Measurements from ENCODE around the gene GADD45GIP1. TPM values are rescaled to one million over a fixed set of nuclear protein-coding genes. Genes with fewer than 3 reads are reported as not detected.

Gene GADD45GIP1
- total RNA-seq, 2 donors from 2014 or later, result 16.1 to 41.9 TPM

DNA sequence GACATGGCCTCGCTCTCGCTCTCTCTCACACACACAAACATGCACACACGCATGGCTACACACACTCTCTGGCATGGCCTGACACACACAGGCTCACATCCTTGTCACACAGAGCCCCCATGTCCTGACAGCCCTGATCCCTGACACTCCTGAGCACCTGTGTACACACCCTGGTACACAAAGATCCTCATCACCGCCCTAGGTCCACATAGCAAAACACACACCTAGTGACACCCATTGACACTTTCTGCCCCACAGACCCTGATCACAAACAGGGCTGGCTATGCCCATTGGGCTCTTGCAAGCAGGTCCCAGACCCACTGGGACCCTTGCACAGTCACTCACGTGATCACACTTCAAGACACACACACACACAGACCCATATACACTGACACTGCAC is 34.3 kb upstream of the GADD45GIP1 start:
- Histone ChIP-seq H3K9ac (ENCODE audit: low read depth in 2 of 2, low read length in 2 of 2) (no peak overlapping the region), H3K4me3 (no peak overlapping the region), H3K27ac (no peak overlapping the region), H3K4me1 (no peaks in the 10 kb centered on the region), H3K9me3 (no peaks in the 10 kb centered on the region), H3K27me3 (no peaks in the 10 kb centered on the region), H3K36me3 (no peaks in the 10 kb centered on the region)
- TF ChIP-seq, protein P1, sequence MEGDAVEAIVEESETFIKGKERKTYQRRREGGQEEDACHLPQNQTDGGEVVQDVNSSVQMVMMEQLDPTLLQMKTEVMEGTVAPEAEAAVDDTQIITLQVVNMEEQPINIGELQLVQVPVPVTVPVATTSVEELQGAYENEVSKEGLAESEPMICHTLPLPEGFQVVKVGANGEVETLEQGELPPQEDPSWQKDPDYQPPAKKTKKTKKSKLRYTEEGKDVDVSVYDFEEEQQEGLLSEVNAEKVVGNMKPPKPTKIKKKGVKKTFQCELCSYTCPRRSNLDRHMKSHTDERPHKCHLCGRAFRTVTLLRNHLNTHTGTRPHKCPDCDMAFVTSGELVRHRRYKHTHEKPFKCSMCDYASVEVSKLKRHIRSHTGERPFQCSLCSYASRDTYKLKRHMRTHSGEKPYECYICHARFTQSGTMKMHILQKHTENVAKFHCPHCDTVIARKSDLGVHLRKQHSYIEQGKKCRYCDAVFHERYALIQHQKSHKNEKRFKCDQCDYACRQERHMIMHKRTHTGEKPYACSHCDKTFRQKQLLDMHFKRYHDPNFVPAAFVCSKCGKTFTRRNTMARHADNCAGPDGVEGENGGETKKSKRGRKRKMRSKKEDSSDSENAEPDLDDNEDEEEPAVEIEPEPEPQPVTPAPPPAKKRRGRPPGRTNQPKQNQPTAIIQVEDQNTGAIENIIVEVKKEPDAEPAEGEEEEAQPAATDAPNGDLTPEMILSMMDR (IDR thresholded peaks at IDR 0.05), result no peak
- intact Hi-C loops (cut with DNase I), result no loop called here
- DNase-seq, result no peak

DNA sequence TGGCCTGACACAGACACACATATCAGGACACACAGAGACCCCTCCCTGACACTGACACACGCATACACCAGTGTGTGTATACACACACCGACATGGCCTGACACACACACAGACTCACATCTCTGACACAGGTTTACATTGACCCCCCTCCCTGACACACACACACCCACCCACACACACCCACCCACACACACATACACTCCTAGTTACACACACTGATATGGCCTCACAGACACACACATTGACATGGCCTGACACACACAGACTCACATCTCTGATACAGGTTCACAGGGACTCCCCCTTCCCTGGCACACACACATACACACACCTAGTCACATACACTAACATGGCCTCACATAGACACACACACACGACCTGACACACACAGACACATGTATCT is 33.8 kb upstream of the GADD45GIP1 start:
- Histone ChIP-seq H3K27me3 (no peaks in the 10 kb centered on the region), H3K9me3 (no peaks in the 10 kb centered on the region), H3K27ac (no peak overlapping the region), H3K4me3 (no peak overlapping the region), H3K36me3 (no peaks in the 10 kb centered on the region), H3K4me1 (no peaks in the 10 kb centered on the region), H3K9ac (ENCODE audit: low read depth in 2 of 2, low read length in 2 of 2) (no peak overlapping the region)
- intact Hi-C loops (cut with DNase I), result no loop called here
- DNase-seq, result no peak
- TF ChIP-seq, protein P1 (IDR thresholded peaks at IDR 0.05), result no peak

DNA sequence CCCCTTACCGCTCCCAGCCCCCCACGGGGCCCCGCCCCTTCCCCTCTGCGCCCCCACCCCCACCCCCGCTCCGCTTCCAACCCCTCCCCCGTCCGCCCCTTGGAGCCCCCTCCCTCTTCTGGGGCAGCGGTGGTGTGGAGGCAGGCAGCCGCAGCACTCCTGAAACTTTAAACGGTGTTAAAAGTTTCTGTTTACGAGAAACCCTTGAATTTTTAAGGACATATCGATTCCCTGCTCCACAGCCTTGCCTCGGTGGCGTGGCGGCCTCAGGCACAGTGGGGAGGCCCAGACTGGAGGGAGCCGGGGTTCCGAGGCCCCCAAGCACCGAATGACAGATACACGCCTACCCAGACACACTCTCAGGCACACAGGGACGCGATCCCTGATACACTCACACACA is 33.4 kb upstream of the GADD45GIP1 start:
- Histone ChIP-seq H3K9me3 (no peaks in the 10 kb centered on the region), H3K9ac (ENCODE audit: low read depth in 2 of 2, low read length in 2 of 2) (no peak overlapping the region), H3K36me3 (no peaks in the 10 kb centered on the region), H3K27me3 (no peaks in the 10 kb centered on the region), H3K27ac (no peak overlapping the region), H3K4me1 (no peaks in the 10 kb centered on the region), H3K4me3 (no peak overlapping the region)
- intact Hi-C loops (cut with DNase I), result no loop called here
- TF ChIP-seq, protein P1 (IDR thresholded peaks at IDR 0.05), result no peak
- no peak for DNase-seq

DNA sequence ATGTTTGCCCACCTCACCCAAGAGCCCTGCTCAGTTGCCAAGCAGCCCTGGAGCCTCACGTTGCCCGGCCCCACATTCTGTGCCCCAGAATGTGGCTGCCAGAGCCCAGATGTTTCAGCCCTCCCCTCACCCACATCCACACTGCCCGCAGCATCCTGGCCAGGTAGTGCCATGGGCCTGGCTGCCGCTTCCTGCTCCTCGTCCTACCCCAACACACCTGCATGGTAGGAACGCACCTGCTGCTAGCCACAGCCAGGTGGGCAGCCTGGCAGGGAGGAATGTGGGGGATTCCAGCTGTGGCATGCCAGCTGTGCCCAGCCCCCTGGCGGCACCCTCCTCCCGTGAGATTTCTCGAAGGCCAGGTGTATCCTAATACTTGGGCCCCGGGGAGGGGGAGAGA is 30.8 kb upstream of the GADD45GIP1 start:
- no peak for DNase-seq
- intact Hi-C loops (cut with DNase I), result loop anchor here (5.0 kb wide), 1 partner anchor 45 kb away; no protein-coding TSS in a partner anchor

DNA sequence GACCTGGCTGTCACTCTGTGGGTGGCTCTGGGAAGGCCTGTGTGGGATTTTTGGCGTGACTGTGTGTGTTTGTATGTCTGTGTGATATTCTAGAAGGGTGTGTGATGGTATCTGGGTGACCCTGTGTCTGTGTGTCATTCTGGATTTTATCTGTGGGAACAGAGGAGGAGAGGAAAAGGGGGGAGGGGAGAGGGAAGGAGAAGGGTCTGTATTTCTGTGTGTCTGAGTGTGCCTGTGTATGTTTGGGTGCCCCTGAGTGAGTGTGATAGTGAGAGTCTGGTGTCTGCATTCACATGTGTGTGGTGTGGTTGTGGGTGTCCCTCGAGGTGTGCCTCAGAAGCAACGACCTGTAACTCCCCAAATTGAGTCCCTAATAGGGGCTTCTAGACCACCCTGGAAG is 30.2 kb upstream of the GADD45GIP1 start:
- Histone ChIP-seq H3K4me3 (no peak overlapping the region), H3K27ac (no peak overlapping the region), H3K9me3 (no peaks in the 10 kb centered on the region), H3K27me3 (no peaks in the 10 kb centered on the region), H3K36me3 (no peaks in the 10 kb centered on the region), H3K9ac (ENCODE audit: low read depth in 2 of 2, low read length in 2 of 2) (no peak overlapping the region), H3K4me1 (peaks cover 7% of the 10 kb centered on the region)
- intact Hi-C loops (cut with DNase I), result loop anchor here (5.0 kb wide), 1 partner anchor 45 kb away; no protein-coding TSS in a partner anchor
- DNase-seq, result no peak
- TF ChIP-seq, protein P1 (IDR thresholded peaks at IDR 0.05), result no peak

More for the DNA sequence above, 30.8 kb upstream of the GADD45GIP1 start:
- Histone ChIP-seq H3K4me1 (peaks cover 7% of the 10 kb centered on the region), H3K9me3 (no peaks in the 10 kb centered on the region), H3K27me3 (no peaks in the 10 kb centered on the region), H3K27ac (no peak overlapping the region), H3K4me3 (no peak overlapping the region), H3K9ac (ENCODE audit: low read depth in 2 of 2, low read length in 2 of 2) (no peak overlapping the region), H3K36me3 (no peaks in the 10 kb centered on the region)
- TF ChIP-seq, protein P1 (IDR thresholded peaks at IDR 0.05), result no peak

Measured in colonic mucosa (tissue), 4 donors.